Measurements from ENCODE around the gene NIPAL3. TPM values are rescaled to one million over a fixed set of nuclear protein-coding genes. Genes with fewer than 3 reads are reported as not detected.

Gene NIPAL3
- total RNA-seq, 3 donors from 2014 or later (not counting 1 experiment from before 2014, with no cell fraction given), result 16.6 to 31.9 (median 29.4) TPM

DNA sequence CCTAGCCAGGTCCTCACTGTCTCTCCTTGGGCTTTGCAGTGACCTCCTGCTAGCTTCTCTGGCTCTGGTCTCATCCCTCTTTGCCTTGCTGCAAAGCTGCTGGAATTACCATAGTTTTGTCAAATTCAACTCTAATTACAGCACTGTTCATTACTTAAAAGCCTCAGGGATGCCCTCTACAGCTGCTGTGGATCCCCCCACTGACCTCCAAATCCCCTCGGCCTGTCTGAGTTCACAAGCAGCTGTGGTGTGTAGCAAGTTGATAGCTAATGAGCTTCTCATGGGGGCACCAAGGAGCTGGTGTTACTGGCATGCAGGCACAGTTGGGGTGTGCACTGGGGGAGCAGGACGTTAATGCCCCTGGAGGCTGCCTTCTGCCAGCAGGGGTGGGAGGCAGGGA is 24.8 kb downstream of the NIPAL3 start:
- H3K27ac Mint-ChIP-seq, result no peak overlapping the region
- H3K9me3 Mint-ChIP-seq, result no peaks in the 10 kb centered on the region

DNA sequence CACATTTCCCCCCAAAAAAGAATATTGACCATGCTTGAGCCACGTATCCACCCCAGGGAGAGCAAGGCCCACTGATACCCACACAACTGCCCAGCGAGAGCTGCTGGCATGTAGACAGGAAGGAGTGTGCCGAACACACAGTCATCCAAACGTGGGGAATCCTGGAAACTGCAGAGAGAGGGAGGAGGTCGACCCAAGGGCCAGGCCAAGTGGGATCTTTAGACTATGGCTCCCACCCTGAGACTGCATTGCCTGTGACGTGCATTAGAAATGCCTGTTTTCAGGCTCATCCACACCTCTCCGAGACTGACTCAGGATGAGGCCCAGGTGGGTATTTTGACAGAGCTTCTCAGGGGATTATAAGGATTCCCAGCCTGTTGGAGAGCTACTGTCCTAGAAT is 25.9 kb downstream of the NIPAL3 start:
- peaks cover 0 to 9% of the 10 kb centered on the region in 2 donors for H3K4me1 Mint-ChIP-seq
- TF ChIP-seq, protein P1, sequence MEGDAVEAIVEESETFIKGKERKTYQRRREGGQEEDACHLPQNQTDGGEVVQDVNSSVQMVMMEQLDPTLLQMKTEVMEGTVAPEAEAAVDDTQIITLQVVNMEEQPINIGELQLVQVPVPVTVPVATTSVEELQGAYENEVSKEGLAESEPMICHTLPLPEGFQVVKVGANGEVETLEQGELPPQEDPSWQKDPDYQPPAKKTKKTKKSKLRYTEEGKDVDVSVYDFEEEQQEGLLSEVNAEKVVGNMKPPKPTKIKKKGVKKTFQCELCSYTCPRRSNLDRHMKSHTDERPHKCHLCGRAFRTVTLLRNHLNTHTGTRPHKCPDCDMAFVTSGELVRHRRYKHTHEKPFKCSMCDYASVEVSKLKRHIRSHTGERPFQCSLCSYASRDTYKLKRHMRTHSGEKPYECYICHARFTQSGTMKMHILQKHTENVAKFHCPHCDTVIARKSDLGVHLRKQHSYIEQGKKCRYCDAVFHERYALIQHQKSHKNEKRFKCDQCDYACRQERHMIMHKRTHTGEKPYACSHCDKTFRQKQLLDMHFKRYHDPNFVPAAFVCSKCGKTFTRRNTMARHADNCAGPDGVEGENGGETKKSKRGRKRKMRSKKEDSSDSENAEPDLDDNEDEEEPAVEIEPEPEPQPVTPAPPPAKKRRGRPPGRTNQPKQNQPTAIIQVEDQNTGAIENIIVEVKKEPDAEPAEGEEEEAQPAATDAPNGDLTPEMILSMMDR (IDR thresholded peaks at IDR 0.05), result no peak
- ATAC-seq (no peak), DNase-seq (no peak)
- intact Hi-C loops (cut with micrococcal nuclease), result no loop called here
- H3K4me3 ChIP-seq (ENCODE audit: low read length), result no peak overlapping the region
- WGBS (ENCODE audit: insufficient coverage), result 97% methylated on average over 7 of the region's 7 CpGs
- H3K4me1 ChIP-seq (ENCODE audit: control insufficient read depth, insufficient read depth, low read length), result no peaks in the 10 kb centered on the region
- H3K9me3 ChIP-seq (ENCODE audit: control insufficient read depth, insufficient read depth, low read length), result no peaks in the 10 kb centered on the region
- H3K27ac Mint-ChIP-seq, result peak overlapping the region in 1 of 2 donors; percentile 39
- H3K36me3 Mint-ChIP-seq, result peaks cover 9% of the 10 kb centered on the region
- H3K9me3 Mint-ChIP-seq, result no peaks in the 10 kb centered on the region
- H3K36me3 ChIP-seq (ENCODE audit: control insufficient read depth, insufficient read depth, low read length), result peaks cover 28% of the 10 kb centered on the region
- no peaks in the 10 kb centered on the region for H3K27me3 ChIP-seq (ENCODE audit: control insufficient read depth, insufficient read depth, low read length)
- H3K4me3 Mint-ChIP-seq, result no peak overlapping the region
- H3K27me3 Mint-ChIP-seq (ENCODE audit: low read depth in 2 of 2), result no peaks in the 10 kb centered on the region
- no peak overlapping the region for H3K27ac ChIP-seq (ENCODE audit: low read length)

More for the DNA sequence above, 24.8 kb downstream of the NIPAL3 start:
- Mint-ChIP-seq H3K27me3 (ENCODE audit: low read depth in 2 of 2) (no peaks in the 10 kb centered on the region), H3K4me3 (no peak overlapping the region), H3K36me3 (peaks cover 4% of the 10 kb centered on the region), H3K4me1 (peaks cover 0 to 9% of the 10 kb centered on the region in 2 donors)
- no peak overlapping the region for H3K27ac ChIP-seq (ENCODE audit: low read length)
- peaks cover 26% of the 10 kb centered on the region for H3K36me3 ChIP-seq (ENCODE audit: control insufficient read depth, insufficient read depth, low read length)
- ATAC-seq, result no peak
- H3K9me3 ChIP-seq (ENCODE audit: control insufficient read depth, insufficient read depth, low read length), result no peaks in the 10 kb centered on the region
- whole genome bisulfite sequencing (ENCODE audit: insufficient coverage), result 100% methylated on average over 2 of the region's 2 CpGs
- intact Hi-C loops (cut with micrococcal nuclease), result no loop called here
- TF ChIP-seq, protein P1 (IDR thresholded peaks at IDR 0.05), result no peak
- H3K27me3 ChIP-seq (ENCODE audit: control insufficient read depth, insufficient read depth, low read length), result no peaks in the 10 kb centered on the region
- DNase-seq, result no peak
- H3K4me1 ChIP-seq (ENCODE audit: control insufficient read depth, insufficient read depth, low read length), result no peaks in the 10 kb centered on the region
- no peak overlapping the region for H3K4me3 ChIP-seq (ENCODE audit: low read length)

DNA sequence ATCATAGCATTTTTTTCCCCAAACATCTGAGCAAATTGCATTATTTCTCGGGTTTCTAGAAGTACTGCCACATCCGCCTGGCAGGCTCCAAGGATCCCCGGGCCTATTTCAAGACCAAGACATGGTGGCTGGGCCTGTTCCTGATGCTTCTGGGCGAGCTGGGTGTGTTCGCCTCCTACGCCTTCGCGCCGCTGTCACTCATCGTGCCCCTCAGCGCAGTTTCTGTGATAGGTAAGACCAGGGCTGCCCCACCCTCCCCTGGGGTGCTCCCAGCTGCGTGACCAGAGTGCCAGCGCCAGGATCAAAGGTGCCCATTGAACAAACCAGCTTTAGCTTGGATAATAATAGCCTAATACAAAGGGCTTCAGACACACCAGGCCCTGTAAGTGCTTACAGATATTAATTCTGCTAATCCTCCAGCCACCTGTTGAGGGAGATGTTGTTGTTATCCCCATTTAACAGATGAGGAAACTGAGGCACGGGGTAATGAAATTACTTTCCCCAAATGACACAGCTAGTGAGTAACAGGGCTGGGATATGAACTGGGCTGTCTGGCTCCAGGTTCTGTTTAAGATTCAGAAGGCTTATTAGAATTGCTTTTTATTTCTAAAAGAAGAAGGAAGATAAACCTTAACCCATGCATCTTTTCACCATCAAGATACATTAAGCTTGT is 26.5 kb downstream of the NIPAL3 start:
- Mint-ChIP-seq H3K4me1 (peaks cover 0 to 9% of the 10 kb centered on the region in 2 donors), H3K27me3 (ENCODE audit: low read depth in 2 of 2) (no peaks in the 10 kb centered on the region), H3K36me3 (peaks cover 15% of the 10 kb centered on the region), H3K27ac (no peak overlapping the region), H3K4me3 (no peak overlapping the region), H3K9me3 (no peaks in the 10 kb centered on the region)
- H3K27ac ChIP-seq (ENCODE audit: low read length), result no peak overlapping the region
- no peaks in the 10 kb centered on the region for H3K9me3 ChIP-seq (ENCODE audit: control insufficient read depth, insufficient read depth, low read length)
- H3K36me3 ChIP-seq (ENCODE audit: control insufficient read depth, insufficient read depth, low read length), result peaks cover 35% of the 10 kb centered on the region
- TF ChIP-seq, protein P1 (IDR thresholded peaks at IDR 0.05), result no peak
- no peaks in the 10 kb centered on the region for H3K27me3 ChIP-seq (ENCODE audit: control insufficient read depth, insufficient read depth, low read length)
- H3K4me1 ChIP-seq (ENCODE audit: control insufficient read depth, insufficient read depth, low read length), result no peaks in the 10 kb centered on the region
- no peak overlapping the region for H3K4me3 ChIP-seq (ENCODE audit: low read length)
- WGBS (ENCODE audit: insufficient coverage), result 98% methylated on average over 14 of the region's 14 CpGs
- ATAC-seq (no peak), DNase-seq (no peak)
- intact Hi-C loops (cut with micrococcal nuclease), result no loop called here

DNA sequence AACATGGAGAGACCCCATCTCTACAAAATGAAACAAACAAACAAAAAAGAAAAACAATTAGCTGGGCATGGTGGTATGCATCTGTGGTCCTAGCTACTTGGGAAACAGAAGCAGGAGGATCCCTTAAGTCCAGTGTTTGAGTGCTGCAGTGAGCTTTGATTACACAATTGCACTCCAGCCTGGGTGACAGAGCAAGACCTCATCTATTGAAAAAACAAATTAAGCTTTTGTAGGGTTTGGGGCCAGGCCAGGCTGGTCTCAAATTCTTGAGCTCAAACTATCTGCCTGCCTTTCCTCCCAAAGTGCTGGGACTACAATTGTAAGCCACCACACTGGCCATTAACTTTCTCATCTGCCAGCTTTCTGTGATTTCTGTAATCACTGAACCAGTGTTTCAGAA is 27.2 kb downstream of the NIPAL3 start:
- ATAC-seq (no peak), DNase-seq (no peak)
- Histone ChIP-seq H3K27ac (ENCODE audit: low read length) (no peak overlapping the region), H3K27me3 (ENCODE audit: control insufficient read depth, insufficient read depth, low read length) (no peaks in the 10 kb centered on the region), H3K4me3 (ENCODE audit: low read length) (no peak overlapping the region), H3K9me3 (ENCODE audit: control insufficient read depth, insufficient read depth, low read length) (no peaks in the 10 kb centered on the region), H3K4me1 (ENCODE audit: control insufficient read depth, insufficient read depth, low read length) (no peaks in the 10 kb centered on the region), H3K36me3 (ENCODE audit: control insufficient read depth, insufficient read depth, low read length) (peaks cover 35% of the 10 kb centered on the region)
- Mint-ChIP-seq H3K9me3 (no peaks in the 10 kb centered on the region), H3K4me3 (no peak overlapping the region), H3K36me3 (peaks cover 16% of the 10 kb centered on the region), H3K27ac (no peak overlapping the region), H3K4me1 (peaks cover 0 to 5% of the 10 kb centered on the region in 2 donors), H3K27me3 (ENCODE audit: low read depth in 2 of 2) (no peaks in the 10 kb centered on the region)
- intact Hi-C loops (cut with micrococcal nuclease), result no loop called here
- TF ChIP-seq, protein P1 (IDR thresholded peaks at IDR 0.05), result no peak

Data from natural killer cell (primary cell).